GM21381 (cell line): ENCODE results near the gene SLC24A3.

Experiments
- ATAC-seq: cut with Tn5 transposase; IDR thresholded peaks from one replicate; pipeline ENCODE4 v1.9.1; 2021; ENCODE audit warnings: mild to moderate bottlenecking, moderate library complexity; ENCODE audit not compliant: unreplicated experiment

The SLC24A3 gene

DNA sequence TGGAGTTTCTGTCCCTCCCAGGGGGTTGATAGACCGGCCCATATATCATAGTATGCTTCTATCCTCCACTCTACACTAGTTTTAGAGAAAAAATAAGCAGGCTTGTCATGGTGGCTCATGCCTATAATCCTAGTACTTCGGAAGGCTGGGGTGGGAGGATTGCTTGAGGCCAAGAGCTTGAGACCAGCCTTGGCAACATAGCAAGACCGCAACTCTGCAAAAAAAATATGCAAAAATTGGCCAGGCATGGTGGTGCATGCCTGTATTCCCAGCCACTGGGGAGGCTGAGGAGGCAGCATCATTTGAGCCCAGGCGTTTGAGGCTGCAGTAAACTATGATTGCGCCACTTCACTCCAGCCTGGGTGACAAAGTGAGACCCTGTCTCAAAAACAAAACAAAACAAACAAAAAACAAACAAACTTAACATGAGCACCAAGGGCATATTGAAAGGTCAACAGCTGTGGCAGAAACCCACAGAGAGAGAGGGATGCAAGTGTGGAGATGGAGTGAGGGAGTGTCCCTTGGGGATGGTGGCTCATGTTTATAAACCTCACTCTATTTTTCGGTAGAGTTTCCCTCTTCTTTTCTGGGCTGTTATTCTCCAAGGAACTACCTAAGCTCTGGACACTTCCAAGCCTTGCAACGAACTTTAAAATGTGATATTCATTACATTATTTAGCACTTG, 24.1 kb downstream of the SLC24A3 start:
- ATAC-seq: no peak

- ATAC-seq: no peak
Observed at GRCh38 chr20:19241440-19241839, 29.0 kb downstream of the SLC24A3 start.

DNA sequence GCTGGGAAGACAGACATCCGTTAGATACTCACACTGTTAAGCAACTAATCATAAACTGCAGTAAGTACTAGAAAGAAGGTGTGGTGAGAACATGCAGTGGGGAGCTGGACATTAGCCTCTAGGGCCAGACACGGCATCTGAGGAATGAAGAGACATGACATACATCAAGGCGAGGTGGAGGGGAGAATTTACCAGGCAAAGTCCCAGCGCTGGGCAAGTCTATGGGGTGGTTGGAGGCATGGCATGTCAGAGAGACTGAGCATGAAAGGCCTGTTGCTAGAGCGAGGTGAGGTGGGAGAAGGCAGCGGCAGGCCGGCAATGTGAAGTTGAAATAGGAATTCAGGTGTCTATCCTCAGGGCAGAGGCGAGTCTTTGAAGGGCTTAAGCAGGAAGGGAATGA, 31.8 kb downstream of the SLC24A3 start:
- no peak for ATAC-seq

GRCh38 chr20:19249106-19249879, 36.9 kb downstream of the SLC24A3 start:
- no peak for ATAC-seq

DNA sequence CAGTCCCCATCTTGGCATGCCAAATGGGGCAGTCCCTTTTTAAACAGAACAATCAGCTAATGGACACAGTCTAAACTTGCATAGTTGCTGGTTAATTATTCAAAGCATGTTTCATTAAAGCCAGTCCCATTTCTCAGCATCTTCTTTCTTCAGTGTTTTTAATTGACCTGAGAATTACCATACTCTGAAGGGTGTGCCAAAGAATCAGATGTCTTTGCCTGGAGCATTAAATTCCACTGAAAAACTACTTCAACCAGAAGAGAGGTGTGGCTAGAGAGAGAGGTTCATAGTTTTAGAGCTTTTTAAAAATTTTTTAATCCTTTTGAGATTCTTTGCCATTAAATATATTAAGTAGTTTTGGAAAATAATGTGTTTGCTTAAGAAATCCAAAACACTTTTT, 37.9 kb downstream of the SLC24A3 start:
- ATAC-seq: no peak

DNA sequence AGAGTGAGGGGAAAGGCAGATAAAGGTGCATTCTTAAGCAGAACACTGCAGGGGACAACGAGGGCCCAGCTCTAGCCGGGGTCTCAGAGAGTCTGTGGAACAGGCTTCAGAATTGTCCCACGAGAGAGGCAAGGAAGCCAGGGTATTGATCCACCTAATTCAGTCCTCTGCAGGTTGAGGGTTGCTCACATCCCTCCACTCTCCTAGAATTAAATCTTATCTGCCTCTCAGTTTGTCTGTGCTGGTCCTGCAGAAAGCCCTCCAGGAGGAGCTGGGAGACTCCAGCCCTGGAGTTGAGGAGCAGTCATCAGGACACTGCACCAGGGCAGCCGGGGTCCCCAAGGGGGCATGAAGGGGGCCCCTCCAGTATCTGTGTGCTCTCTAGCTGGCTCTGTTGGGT, 39.1 kb downstream of the SLC24A3 start:
- no peak for ATAC-seq

DNA sequence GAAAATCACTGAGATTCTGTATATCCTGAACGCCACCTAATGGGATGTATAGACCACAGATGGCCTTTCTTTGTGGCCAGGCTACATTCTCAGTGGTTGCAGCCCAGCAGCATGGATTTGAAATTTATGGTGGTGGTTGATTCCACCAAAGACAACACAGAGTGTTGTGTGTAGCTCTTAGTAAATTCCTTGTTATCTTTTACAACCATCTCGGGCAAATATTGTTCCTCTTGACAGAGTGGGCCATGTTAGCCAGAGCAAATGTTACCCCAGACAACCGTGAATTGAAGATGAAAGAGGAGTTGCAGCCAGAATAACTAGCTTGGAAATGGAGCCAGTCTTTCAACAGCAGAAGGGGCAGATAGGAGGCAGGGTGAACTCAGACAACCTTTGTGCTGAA, 39.5 kb downstream of the SLC24A3 start:
- ATAC-seq: no peak

DNA sequence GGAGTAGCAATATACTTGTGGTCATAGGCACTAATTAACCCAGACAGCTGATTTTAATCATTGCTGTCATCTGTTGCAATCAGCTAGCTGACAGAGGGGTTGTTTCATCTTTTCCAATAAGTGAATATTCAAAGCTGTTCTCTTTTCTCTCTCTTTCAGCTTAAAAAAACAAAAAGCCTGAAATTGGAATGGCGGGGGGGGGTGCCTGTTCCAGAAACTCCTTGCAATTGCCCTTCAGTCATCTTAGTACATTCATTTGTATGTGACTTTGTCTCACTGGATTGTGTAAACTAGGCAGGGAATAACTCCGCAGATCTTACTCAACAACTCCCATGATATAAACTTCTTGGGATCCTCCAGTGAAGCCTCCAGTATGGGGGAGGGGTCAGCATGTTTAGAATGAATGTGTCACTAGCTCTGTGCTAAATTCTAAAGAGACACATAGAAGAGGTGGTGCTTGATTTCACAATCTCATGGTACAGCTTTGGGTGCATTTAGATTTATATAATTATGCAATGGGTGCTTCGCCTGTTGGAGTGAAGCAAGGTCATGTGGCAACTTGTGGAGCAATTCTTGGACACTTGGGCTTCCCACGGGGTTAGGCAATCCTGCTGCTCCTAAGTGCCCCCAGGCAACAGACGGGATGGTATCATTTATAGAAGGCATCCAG, 40.1 kb downstream of the SLC24A3 start:
- ATAC-seq: no peak

GRCh38 chr20:19253316-19253715, 40.9 kb downstream of the SLC24A3 start:
- ATAC-seq: no peak

GRCh38 chr20:19253916-19254820, 41.7 kb downstream of the SLC24A3 start:
- ATAC-seq: no peak

GRCh38 chr20:19254956-19255355, 42.5 kb downstream of the SLC24A3 start:
- ATAC-seq: no peak

DNA sequence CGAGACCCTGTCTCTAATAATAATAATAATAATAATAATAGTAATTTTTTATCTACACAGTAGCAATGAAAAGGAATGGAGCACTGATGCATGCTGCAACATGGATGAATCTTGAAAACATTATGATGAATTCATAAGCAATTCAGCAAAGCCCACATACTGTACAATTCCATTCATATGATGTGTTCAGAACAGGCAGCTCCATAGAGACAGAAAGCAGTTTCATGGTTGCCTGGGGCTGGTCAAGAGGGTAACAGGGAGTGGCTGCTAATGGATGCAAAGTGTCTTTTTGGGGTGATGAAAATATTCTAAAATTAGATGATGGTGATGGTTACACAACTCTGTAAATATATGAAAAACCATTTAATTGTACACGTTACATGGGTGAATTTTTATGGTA, 43.6 kb downstream of the SLC24A3 start:
- no peak for ATAC-seq

- no peak for ATAC-seq
Observed at GRCh38 chr20:19256906-19257595, 44.6 kb downstream of the SLC24A3 start.

- no peak for ATAC-seq
Observed at GRCh38 chr20:19257865-19258264, 45.4 kb downstream of the SLC24A3 start.

DNA sequence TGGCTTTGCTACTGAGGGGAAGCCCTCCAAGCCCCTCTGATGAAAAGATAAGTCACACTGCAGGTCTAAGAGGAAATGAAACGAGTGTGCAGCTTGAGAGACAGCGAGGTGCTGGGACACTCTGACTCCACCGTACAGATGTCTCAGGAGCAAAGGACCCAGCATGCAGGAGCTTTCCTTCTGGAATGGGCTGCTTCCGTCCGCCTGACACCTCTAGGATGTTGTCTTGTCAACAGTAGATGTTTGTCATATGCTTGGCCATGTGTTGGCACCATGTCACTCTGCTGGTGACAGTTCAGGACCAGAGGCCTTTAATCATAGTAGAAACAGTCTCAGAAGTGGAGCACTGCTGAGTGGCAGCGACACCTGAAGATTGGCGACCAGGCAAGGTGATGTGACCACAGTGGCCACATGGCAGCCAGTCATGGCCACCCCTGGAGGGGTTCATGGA, 46.7 kb downstream of the SLC24A3 start:
- ATAC-seq: no peak

GRCh38 chr20:19260412-19261090, 48.1 kb downstream of the SLC24A3 start:
- no peak for ATAC-seq

- ATAC-seq: no peak
Observed at GRCh38 chr20:19264191-19264590, 51.7 kb downstream of the SLC24A3 start.

DNA sequence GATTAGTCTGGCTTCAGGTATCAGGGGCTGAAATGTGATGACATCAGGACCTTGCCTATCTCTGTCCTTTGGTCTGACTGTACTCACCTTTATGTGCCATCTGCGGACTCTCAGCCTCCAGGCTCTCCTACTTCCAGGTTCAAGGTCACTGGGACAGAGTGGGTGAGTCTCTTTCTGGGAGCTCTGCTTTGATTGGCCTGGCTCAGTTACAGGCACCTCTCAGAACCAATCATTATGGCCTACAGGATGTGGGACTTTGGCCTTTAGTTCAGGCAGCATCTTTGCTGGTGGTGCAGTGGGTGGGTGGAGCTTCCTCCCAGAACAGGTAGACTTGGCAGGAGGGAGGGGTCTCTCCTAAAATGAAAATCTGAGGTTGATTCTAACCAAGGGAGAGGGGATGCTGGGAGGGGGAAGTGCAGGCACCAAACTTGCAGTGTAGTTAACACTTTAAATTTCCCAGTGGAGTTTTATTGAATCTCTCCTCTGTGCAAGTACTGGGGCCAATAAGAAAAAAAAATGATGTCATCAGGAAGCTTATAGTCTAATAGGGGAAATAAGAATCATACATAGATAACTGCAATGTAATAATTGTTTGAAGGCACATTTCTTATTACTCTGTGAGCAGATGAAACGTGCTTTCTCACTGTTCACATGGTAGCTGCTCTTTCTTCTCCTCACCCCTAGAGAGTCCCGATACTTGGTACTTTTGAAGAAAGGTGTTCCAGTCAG, 53.4 kb downstream of the SLC24A3 start:
- ATAC-seq: no peak

DNA sequence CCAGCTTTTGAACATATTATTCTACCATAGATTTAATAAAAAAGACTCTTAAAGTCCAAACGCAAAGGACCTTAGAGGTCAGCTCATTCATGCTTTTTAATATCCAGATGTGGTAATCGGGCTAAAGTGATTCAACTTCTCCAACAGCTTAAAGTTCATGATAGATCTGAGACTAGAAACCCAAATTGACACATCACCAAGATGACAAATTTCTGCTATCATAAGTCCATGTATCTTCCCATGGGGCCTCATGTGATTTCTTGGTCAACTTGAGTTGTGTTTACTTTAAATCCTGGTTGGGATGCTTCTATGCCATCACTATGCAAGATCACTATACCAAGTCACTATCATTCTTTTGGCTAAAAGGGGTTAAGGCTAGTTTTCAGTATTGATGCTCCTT, 56.0 kb downstream of the SLC24A3 start:
- no peak for ATAC-seq
